HG03457 (cell line): ENCODE data around the gene C8G.

ENCODE experiments used
- ATAC-seq: cut with Tn5 transposase; IDR thresholded peaks from one replicate; pipeline ENCODE4 v1.9.1; 2021; ENCODE audit warnings: moderate number of reproducible peaks; ENCODE audit not compliant: unreplicated experiment

Gene C8G

DNA sequence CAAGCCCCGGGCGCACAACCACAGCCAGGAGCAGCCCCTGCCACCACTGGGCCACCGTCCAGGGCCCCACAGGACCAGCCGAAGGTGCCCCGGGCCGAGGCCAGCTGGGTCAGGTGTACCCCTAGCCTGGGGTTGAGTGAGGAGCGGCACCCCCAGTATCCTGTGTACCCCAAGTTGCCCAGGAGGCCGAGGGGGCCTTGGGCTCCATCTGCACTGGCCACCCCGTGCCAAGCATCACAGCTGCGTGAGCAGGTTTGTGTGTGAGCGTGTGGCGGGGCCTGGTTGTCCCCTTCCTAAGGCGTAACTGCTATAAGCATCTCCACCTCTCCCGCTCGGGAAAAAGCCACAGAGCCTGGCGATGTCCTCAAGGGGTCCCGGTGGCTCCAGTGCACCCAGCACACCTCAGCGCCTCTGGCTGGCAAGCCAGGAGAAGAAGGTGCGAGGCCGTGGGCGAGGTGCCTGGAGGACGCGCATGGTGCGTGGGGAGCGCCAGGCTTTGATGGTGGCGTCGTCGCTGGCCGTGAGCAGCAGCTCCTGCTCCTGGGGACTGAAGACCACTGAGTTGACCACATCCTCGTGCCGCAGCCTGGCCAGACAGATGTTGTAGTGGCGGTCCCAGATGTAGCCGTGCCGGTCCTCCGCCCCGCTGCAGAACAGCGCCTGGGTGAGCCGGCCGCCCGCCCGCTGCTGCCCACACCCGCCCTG, 4.4 kb upstream of the C8G start:
- ATAC-seq = no peak

- no peak for ATAC-seq
Measured at GRCh38 chr9:136941231-136942111, 3.6 kb upstream of the C8G start.

DNA sequence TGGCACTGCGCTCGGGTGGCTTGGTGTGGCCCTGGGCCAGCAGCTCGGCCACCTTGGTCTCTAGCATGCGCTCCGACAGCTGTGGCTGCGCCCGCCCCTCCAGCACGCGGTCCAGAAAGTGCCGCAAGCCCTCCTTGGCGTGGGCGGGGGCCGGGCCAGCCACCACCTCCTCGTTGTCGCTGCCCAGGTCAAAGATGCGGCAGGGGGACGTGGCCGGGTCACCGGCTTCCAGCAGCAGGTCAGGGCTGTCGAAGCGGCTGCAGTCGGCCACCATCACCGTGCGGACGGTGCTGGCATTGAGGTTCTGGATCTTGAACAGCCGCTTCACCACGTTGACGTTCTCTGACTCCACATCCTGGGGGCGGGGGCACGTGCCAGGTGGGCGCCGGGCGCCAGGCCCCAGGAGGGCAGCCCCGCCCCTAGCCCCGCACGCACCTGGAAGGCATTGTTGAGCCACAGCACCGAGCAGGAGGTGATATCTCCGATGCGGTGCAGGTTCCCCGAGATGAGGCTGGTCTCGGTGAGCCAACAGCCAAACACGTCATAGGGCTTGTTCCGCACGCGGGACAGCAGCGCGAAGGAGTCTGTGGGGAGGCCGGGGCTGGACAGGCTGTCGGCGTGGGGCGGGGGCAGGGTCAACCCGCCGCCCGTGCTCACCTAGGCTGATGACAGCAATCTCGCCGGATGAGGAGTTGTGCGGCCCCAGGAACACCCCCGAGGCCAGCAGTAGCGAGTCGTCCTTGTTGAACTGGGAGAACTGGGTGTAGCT, 2.7 kb upstream of the C8G start:
- ATAC-seq = no peak

GRCh38 chr9:136942881-136943230, 2.2 kb upstream of the C8G start:
- ATAC-seq = no peak

GRCh38 chr9:136943291-136944211, 1.5 kb upstream of the C8G start:
- no peak for ATAC-seq

GRCh38 chr9:136944212-136944518, 878 bp upstream of the C8G start:
- ATAC-seq = no peak

- ATAC-seq = no peak
Measured at GRCh38 chr9:136945333-136946227, 537 bp downstream of the C8G start.

DNA sequence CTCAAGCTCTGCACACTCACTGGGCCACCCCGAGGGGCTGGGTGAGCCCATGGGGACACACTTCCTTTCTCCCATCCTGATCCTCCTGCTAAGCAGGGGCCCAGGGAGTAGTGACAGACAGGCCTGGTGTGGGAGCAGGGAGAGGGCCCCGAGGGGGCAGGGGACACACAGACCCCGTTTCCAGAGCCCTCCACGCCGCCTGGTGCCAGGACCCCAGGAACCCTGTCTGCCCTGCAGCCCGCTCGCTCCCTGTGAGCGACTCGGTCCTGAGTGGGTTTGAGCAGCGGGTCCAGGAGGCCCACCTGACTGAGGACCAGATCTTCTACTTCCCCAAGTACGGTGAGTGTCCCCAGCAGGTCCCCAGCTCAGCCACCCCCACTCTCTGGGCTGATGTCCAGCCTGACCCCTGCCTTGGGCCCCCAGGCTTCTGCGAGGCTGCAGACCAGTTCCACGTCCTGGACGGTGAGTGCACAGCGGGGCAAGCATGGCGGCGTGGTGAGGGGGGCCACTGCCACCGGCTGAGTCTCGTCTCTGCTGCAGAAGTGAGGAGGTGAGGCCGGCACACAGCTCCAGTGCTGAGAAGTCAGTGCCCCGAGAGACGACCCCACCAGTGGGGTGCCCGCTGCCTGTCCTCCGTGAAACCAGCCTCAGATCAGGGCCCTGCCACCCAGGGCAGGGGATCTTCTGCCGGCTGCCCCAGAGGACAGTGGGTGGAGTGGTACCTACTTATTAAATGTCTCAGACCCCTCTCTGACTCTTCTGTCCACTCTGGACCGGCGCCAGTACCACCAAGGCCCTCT, 1.4 kb downstream of the C8G start:
- ATAC-seq = no peak

- no peak for ATAC-seq
Measured at GRCh38 chr9:136947028-136947891, 2.2 kb downstream of the C8G start.

- ATAC-seq = no peak
Measured at GRCh38 chr9:136947955-136948510, 3.0 kb downstream of the C8G start.

- no peak for ATAC-seq
Measured at GRCh38 chr9:136949239-136949816, 4.3 kb downstream of the C8G start.

DNA sequence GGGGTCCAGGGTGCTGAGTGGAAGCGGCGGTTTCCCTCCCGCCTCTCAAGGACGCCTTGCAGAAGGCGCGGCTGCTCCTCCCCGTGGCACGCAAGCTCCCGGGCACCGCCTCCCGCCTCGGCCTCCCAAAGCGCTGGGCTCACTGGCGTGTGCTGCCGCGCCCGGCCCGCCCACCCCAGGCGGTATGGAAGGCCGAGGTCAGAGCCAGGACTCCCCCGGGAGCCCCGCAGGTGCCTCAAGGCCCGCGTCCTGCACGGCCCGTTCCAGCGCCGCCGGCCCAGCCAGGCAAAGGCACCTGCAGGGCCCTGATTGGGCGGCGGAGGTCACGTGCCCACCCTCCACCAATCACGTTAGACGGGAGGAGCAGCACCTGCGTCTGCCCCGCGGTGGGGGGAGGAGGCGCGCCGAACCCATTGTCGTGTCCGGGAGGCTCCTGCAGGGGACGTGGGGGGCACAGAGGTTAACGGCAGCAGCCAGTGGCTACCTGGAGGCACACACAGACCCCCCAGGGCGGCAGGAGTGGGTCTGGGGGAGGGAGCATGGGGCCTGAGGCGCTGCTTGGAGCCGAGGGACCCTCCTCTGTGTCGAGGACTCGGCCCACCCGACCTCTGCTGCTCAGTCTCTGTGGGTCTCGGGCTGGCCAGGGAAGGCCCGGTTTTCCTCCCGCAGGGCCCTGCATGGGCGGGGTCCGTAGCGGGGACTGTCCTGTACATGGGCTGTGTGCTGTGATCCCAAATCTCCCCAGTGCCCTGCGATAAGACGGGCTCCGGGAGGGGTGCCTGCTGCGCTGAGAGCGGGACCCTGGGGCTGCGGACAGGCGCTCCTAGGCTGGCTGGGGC, 5.0 kb downstream of the C8G start:
- ATAC-seq = peak; percentile 45

DNA sequence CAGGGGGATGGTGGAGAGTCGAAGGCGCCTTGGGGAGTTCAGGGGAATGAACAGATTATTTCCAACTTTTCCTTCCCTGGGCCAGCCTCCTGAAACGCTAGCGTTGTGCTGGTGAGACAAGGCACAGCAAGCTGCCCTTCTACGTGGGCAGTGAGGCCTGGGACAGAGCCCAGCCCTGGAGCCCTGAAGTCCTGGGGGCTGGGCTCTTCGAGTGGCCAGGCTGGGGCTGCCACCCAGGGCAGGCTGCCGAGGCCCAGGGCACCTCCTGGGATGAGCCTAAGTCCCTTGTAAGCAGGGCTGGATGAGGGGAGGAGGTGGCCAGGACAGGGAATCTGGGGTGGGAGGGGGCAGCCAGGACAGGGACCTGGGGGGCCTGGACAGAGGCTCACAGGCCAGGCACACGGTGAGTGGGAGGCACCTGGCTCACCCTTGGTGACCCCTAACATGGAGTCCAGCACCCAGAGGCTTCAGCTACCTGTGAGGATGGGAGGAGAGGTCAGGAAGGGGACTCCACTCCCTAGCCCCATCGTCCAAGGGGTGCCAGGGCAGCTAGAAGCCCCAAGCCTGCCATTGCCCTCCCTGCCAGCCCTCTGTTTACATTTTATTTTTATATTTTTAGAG, 5.7 kb downstream of the C8G start:
- ATAC-seq = no peak

- ATAC-seq = no peak
Measured at GRCh38 chr9:136951541-136952320, 6.7 kb downstream of the C8G start, which contains the start of gene LCN12. Gene LCN12 (plus strand): TSS chr9:136952273. CDS start chr9:136952328, 55 bp downstream.

DNA sequence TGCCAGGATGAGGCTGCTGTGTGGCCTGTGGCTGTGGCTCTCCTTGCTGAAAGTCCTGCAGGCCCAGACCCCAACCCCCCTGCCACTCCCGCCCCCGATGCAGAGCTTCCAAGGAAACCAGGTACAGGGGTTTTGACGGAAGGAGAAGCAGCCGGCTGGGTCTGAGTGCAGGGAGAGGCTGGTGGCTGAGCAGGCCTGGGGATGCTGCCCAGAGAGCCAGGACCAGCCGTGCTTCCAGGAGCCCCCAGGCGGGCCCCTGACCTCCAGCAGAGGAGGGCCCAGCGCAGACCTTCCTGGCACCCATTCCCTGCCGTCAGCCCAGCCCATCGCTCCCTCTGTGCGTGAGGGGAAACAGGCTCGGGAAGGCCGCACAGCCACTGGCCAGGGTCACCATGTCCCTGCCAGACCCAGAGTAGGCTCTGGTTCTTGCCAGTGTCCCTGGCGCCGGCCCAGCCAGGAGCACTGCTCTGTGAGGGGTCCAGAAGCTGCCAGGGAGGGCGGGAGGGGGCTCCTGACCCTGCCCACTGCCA, 7.3 kb downstream of the C8G start:
- ATAC-seq = no peak
